ENCODE data around the gene CXCL17. TPM values are rescaled to one million over a fixed set of nuclear protein-coding genes. Genes with fewer than 3 reads are reported as not detected.
A peak's percentile ranks its signal among the peaks of the same experiment; 100 is the strongest.
"Not testable (repeated sequence)": the region's sequence is repeated elsewhere in the genome, so short reads cannot be mapped to it uniquely, and the experiment has no call there.

Gene CXCL17
- total RNA-seq, result not detected
- polyA plus RNA-seq (ENCODE audit: insufficient read depth in 1 of 8, insufficient read length in 8 of 8, low replicate concordance in 1 of 8), result under 1 TPM in 2 of 8 donors, not detected in 6; 0.44 to 0.86 TPM
- long read RNA-seq, donor 1, result 0 reads
- long read RNA-seq, donor 2, result 0 reads
- long read RNA-seq, donor 3, result 0 reads
- long read RNA-seq, donor 4, result 0 reads
- long read RNA-seq, donor 5, result 0 reads
- long read RNA-seq, donor 6, result 0 reads
- long read RNA-seq, donor 7, result 0 reads
- long read RNA-seq, donor 8, result 0 reads
- long read RNA-seq, donor 9, result 0 reads
- long read RNA-seq, donor 10, result 0 reads
- long read RNA-seq, donor 11, result 0 reads

GRCh38 chr19:42442833-42443232, at the start of gene CXCL17:
CXCL17 (minus strand) TSS chr19:42442946; CDS start chr19:42442832, 114 bp downstream.
- Histone ChIP-seq H3K4me1 (ENCODE audit: control insufficient read depth, insufficient read depth, low read length) (peaks cover 2% of the 10 kb centered on the region), H3K27me3 (ENCODE audit: control insufficient read depth, insufficient read depth, low read length) (peaks cover 5% of the 10 kb centered on the region), H3K4me3 (ENCODE audit: low read length) (no peak within 1 kb of the TSS), H3K9me3 (replicated peaks; ENCODE audit: control insufficient read depth, low read depth, low read length) (no peaks in the 10 kb centered on the region), H3K27ac (ENCODE audit: low read length) (no peak within 1 kb of the TSS), H3K36me3 (ENCODE audit: control insufficient read depth, insufficient read depth, low read length) (no peaks in the 10 kb centered on the region)
- 89% methylated on average over 4 of the region's 7 CpGs for WGBS (ENCODE audit: insufficient coverage)
- DNase-seq, result no peak

DNA sequence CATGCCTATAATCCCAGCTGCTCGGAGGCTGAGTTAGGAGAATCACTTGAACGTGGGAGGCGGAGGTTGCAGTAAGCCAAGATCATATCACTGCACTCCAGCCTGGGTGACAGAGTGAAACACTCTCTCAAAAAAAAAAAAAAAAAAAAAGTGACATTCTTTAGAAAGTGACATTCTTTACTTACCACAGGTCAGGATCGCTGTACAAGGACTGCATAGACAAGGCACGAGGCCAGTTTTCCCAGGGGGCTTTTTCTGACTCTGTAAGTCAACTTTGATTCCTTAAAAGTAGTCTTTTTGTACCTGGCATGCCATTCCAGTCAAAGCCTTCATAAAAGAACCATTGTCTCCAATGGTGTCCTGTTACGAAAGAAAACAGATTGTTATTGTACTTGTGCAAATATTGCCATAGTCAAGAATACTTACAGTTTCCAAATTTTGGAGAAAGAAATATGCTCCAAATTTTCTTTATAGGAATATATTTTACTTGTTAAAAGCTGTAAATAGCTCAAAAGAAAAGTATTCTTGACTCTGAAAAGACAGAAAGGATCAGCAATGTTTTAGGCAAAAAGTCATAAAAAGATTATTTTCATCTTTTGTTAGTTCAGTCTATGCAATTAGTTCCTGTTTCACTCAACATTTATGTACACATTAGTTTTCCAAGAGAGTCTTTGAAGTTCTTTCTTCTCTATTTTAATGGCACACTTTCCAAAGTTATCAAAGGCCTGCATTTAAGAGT, 46.2 kb upstream of the CXCL17 start:
- 63% methylated on average over 2 of the region's 6 CpGs for WGBS (ENCODE audit: insufficient coverage)
- no peak for DNase-seq

GRCh38 chr19:42487798-42488178, 45.0 kb upstream of the CXCL17 start:
- Histone ChIP-seq H3K4me1 (ENCODE audit: control insufficient read depth, insufficient read depth, low read length) (no peaks in the 10 kb centered on the region), H3K36me3 (ENCODE audit: control insufficient read depth, insufficient read depth, low read length) (no peaks in the 10 kb centered on the region), H3K4me3 (ENCODE audit: low read length) (no peak overlapping the region), H3K27ac (ENCODE audit: low read length) (no peak overlapping the region), H3K9me3 (replicated peaks; ENCODE audit: control insufficient read depth, low read depth, low read length) (no peaks in the 10 kb centered on the region), H3K27me3 (ENCODE audit: control insufficient read depth, insufficient read depth, low read length) (no peaks in the 10 kb centered on the region)
- DNase-seq, result no peak
- WGBS (ENCODE audit: insufficient coverage), result no CpG with 5 or more reads among the region's 3 CpGs

More for the DNA sequence above, 46.2 kb upstream of the CXCL17 start:
- Histone ChIP-seq H3K4me1 (ENCODE audit: control insufficient read depth, insufficient read depth, low read length) (no peaks in the 10 kb centered on the region), H3K27ac (ENCODE audit: low read length) (no peak overlapping the region), H3K36me3 (ENCODE audit: control insufficient read depth, insufficient read depth, low read length) (no peaks in the 10 kb centered on the region), H3K9me3 (replicated peaks; ENCODE audit: control insufficient read depth, low read depth, low read length) (no peaks in the 10 kb centered on the region), H3K4me3 (ENCODE audit: low read length) (no peak overlapping the region), H3K27me3 (ENCODE audit: control insufficient read depth, insufficient read depth, low read length) (no peaks in the 10 kb centered on the region)

- Histone ChIP-seq H3K27me3 (ENCODE audit: control insufficient read depth, insufficient read depth, low read length) (no peaks in the 10 kb centered on the region), H3K4me1 (ENCODE audit: control insufficient read depth, insufficient read depth, low read length) (no peaks in the 10 kb centered on the region), H3K4me3 (ENCODE audit: low read length) (no peak overlapping the region), H3K27ac (ENCODE audit: low read length) (no peak overlapping the region), H3K36me3 (ENCODE audit: control insufficient read depth, insufficient read depth, low read length) (no peaks in the 10 kb centered on the region), H3K9me3 (replicated peaks; ENCODE audit: control insufficient read depth, low read depth, low read length) (no peaks in the 10 kb centered on the region)
- no peak for DNase-seq
- whole genome bisulfite sequencing (ENCODE audit: insufficient coverage), result 100% methylated on average over 2 of the region's 3 CpGs
Observed at GRCh38 chr19:42487032-42487797, 44.5 kb upstream of the CXCL17 start.

GRCh38 chr19:42485036-42485435, 42.3 kb upstream of the CXCL17 start:
- H3K27ac ChIP-seq (ENCODE audit: low read length); H3K36me3 ChIP-seq (ENCODE audit: control insufficient read depth, insufficient read depth, low read length); H3K4me1 ChIP-seq (ENCODE audit: control insufficient read depth, insufficient read depth, low read length); H3K27me3 ChIP-seq (ENCODE audit: control insufficient read depth, insufficient read depth, low read length); H3K4me3 ChIP-seq (ENCODE audit: low read length); H3K9me3 ChIP-seq (replicated peaks; ENCODE audit: control insufficient read depth, low read depth, low read length): not testable (repeated sequence)
- peak; percentile 36 for DNase-seq
- WGBS (ENCODE audit: insufficient coverage), result 50% methylated on average over 1 of the region's 4 CpGs

- peak; percentile 24 for DNase-seq
- no peak overlapping the region for H3K4me3 ChIP-seq (ENCODE audit: low read length)
- 33% methylated on average over 2 of the region's 7 CpGs for WGBS (ENCODE audit: insufficient coverage)
- no peaks in the 10 kb centered on the region for H3K9me3 ChIP-seq (replicated peaks; ENCODE audit: control insufficient read depth, low read depth, low read length)
- no peaks in the 10 kb centered on the region for H3K4me1 ChIP-seq (ENCODE audit: control insufficient read depth, insufficient read depth, low read length)
- H3K27ac ChIP-seq (ENCODE audit: low read length), result peak overlapping the region; percentile 35
- no peaks in the 10 kb centered on the region for H3K36me3 ChIP-seq (ENCODE audit: control insufficient read depth, insufficient read depth, low read length)
- H3K27me3 ChIP-seq (ENCODE audit: control insufficient read depth, insufficient read depth, low read length), result no peaks in the 10 kb centered on the region
Observed at GRCh38 chr19:42480335-42481095, 37.8 kb upstream of the CXCL17 start.

- H3K36me3 ChIP-seq (ENCODE audit: control insufficient read depth, insufficient read depth, low read length), result no peaks in the 10 kb centered on the region
Observed at GRCh38 chr19:42479736-42480135, 37.0 kb upstream of the CXCL17 start.

DNA sequence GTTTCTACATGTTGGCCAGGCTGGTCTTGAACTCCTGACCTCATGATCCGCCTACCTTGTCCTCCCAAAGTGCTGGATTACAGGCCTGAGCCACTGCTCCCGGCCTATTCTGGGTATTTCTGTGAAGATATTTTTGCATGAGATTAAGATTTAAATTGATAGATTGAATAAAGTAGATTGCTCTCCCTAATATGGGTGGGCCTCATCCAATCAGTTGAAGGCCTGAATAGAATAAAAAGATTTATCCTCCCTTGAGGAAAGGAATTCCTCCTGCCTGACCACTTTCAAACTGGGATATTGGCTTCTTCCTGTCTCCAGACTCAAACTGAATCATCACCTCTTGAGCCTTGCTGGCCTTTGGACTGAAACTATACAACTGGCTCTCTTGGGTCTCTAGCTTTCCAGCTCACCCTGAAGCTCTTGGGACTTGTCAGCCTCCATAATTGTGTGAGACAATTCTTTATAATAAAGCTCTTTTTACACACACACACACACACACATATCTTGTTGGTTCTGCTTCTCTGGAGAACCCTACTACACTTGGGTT, 36.1 kb upstream of the CXCL17 start:
- no peak for DNase-seq
- Histone ChIP-seq H3K27ac (ENCODE audit: low read length) (no peak overlapping the region), H3K27me3 (ENCODE audit: control insufficient read depth, insufficient read depth, low read length) (no peaks in the 10 kb centered on the region), H3K4me1 (ENCODE audit: control insufficient read depth, insufficient read depth, low read length) (no peaks in the 10 kb centered on the region), H3K36me3 (ENCODE audit: control insufficient read depth, insufficient read depth, low read length) (no peaks in the 10 kb centered on the region), H3K9me3 (replicated peaks; ENCODE audit: control insufficient read depth, low read depth, low read length) (no peaks in the 10 kb centered on the region), H3K4me3 (ENCODE audit: low read length) (no peak overlapping the region)
- no CpG with 5 or more reads among the region's 2 CpGs for WGBS (ENCODE audit: insufficient coverage)

More at GRCh38 chr19:42479736-42480135, 37.0 kb upstream of the CXCL17 start:
- no peak overlapping the region for H3K27ac ChIP-seq (ENCODE audit: low read length)
- no peaks in the 10 kb centered on the region for H3K27me3 ChIP-seq (ENCODE audit: control insufficient read depth, insufficient read depth, low read length)
- no peak overlapping the region for H3K4me3 ChIP-seq (ENCODE audit: low read length)
- no peak for DNase-seq
- no peaks in the 10 kb centered on the region for H3K4me1 ChIP-seq (ENCODE audit: control insufficient read depth, insufficient read depth, low read length)
- 90% methylated on average over 7 of the region's 9 CpGs for WGBS (ENCODE audit: insufficient coverage)
- no peaks in the 10 kb centered on the region for H3K9me3 ChIP-seq (replicated peaks; ENCODE audit: control insufficient read depth, low read depth, low read length)

DNA sequence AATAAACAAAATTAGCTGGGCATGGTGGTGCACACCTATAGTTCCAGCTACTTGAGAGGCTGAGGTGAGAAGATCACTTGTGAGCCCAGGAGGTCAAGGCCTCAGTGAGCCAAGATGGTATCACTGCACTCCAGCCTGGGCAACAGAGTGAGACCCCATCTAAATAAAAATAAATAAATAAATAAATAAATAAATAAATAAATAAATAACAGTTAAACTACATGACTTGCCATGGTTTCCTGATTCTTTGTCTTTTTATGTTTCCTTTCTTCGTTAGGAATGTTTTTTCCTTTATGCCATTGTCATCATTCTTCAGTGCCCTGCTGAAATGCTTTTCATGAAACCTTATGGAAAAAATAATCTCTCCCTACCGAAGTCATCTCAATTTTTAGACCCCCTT, 35.2 kb upstream of the CXCL17 start:
- Histone ChIP-seq H3K4me3 (ENCODE audit: low read length) (no peak overlapping the region), H3K9me3 (replicated peaks; ENCODE audit: control insufficient read depth, low read depth, low read length) (no peaks in the 10 kb centered on the region), H3K36me3 (ENCODE audit: control insufficient read depth, insufficient read depth, low read length) (no peaks in the 10 kb centered on the region), H3K27ac (ENCODE audit: low read length) (no peak overlapping the region), H3K27me3 (ENCODE audit: control insufficient read depth, insufficient read depth, low read length) (no peaks in the 10 kb centered on the region), H3K4me1 (ENCODE audit: control insufficient read depth, insufficient read depth, low read length) (no peaks in the 10 kb centered on the region)
- WGBS (ENCODE audit: insufficient coverage), result no CpG with 5 or more reads among the region's 2 CpGs
- no peak for DNase-seq
